HS-5 (cell line): Measurements from ENCODE around the gene TTI1.
"Not testable (repeated sequence)": the region's sequence is repeated elsewhere in the genome, so short reads cannot be mapped to it uniquely, and the experiment has no call there.

Experiments
- DNase-seq: peaks from one replicate; pipeline ENCODE4 v3.0.0-alpha.2; 2012; ENCODE audit warnings: low read depth

Gene TTI1

DNA sequence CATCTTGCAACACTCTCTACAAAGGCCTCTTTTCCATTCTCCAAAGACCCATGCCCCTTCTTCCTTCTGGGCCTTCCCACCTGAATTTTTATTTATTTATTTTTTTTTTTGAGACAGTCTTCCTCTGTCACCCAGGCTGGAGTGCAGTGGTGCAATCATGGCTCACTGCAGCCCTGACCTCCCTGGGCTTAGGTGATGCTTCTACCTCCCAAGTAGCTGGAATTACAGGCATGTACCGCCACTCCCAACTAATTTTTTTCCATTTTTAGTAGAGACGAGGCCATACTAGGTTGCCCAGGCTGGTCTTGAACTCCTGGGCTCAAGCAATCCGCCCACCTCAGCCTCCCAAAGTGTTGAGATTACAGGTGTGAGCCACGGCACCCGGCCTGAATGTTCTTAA lies 23.8 kb downstream of the TTI1 start:
- DNase-seq, result not testable (repeated sequence)

DNA sequence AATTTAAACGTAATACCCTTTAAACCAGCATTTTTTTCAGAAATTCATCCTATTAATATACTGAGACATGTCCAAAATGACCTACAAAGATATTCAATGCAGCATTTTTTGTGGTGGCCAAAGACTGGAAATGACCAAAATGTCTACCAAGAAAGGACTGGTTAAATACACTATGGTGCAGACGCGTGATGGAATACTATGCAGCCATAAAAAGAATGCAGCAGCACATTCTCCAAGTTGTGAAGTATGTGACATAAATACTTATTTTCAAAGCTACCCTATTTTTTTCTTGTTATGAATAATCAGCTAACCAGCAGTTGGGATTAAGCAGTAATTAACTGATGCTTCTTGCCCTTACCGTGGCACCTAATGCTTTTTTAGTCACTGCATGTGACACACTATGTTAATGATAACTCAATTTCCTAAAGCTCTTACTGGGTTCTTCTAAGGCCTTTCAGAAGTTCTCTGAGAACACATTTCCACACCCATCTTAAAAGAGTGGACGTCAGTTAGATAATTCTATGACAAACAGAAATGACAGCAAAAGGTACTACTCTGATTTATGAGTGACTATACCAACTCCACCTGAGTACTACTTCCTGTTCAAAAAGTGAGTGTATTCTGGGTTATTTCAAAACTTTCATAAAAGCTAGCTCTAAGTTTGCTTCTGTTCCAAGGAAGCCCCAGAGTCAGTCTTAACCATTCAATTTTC lies 24.9 kb downstream of the TTI1 start:
- DNase-seq, result no peak

DNA sequence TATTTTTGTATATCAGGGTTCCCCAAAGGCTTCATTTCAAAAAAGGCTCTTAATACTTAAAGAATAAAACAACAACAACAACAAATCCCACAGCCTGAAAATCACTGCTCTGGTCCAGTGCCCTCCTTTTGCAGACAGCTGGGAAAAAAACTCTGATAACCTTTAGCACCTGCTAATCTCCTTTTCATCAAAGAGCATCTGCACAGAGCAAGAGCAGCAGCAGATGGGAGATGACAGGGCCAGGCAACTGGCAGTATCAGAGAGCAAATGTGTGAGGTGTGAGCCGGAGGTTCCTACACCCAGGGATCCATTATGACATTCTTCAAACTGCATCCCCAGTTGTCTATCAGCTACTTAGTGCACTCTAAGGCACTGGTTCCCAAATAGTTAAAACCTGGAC lies 25.7 kb downstream of the TTI1 start:
- no peak for DNase-seq

DNA sequence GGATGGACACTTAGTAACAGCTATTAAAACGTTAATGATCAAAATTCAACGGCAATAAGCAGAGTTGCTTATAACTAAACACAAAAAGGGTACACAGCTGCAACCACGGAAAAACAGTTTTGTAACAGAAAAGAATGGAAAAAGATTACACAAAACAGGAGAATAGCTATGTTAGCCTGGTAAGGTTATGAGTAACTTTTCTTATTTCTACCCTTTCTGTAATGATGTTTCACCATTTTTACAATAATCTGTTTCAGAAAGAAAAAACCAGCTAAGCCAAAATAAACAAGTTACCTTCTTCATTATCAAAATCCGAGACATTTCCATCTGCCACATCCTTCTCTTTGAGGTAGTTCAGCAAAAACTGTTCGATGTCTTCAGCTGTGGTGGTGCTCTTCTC lies 27.4 kb downstream of the TTI1 start:
- no peak for DNase-seq

DNA sequence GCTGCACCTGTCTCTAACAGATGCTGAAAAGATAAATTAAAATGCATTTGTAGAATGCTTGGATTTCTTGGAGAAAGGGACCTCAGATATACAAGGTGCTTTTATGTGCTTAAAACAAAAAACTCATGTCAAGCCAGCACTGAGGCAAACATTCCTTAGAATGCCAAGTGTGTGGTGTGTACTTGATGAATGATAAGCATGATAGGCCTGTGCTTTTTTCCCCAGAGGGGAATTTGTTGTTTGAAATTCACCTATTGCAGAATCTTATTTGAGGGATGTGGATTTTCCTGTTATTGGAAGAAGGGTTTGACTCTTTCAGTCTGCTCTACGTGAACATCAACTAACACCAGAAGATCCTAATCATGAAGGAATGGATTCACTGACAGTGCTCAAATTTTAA lies 28.8 kb downstream of the TTI1 start:
- DNase-seq, result no peak

DNA sequence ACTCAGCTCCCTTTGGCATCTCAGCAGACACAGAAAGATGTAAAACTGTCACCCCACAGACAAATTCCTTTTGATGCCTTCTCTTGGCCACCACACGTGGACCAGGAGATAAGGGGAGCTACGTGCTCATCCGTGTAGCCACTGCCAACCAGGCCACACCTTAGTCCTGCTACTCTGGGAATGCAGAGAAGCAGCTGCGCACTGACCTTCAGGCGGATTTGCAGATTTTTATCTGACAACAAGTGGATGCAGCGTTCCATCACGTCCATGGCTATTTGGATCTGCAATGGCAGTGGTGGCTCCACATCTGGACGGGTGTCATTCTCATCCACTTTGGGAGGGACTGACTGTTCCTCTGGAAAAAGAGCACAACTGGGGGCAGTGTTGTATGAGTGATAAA lies 30.8 kb downstream of the TTI1 start:
- DNase-seq, result no peak

DNA sequence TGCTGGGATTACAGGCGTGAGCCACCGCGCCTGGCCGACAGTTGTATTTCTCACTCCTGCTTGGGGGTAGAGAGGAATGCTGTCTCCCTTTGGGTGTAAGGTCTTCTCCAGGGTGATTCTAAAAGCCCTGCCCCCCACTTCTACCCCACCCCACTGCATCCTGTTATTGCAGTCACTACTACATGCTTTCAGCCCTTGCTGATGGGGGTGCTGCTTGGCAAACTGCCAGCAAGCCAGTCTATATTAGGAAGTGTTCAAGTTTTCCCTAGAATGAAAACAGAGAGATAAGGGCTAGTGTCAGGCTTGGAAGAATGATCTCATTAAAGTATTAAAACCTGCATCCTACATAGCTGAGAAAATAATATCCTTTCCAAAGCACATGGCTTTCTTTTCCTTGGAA lies 31.3 kb downstream of the TTI1 start:
- no peak for DNase-seq

DNA sequence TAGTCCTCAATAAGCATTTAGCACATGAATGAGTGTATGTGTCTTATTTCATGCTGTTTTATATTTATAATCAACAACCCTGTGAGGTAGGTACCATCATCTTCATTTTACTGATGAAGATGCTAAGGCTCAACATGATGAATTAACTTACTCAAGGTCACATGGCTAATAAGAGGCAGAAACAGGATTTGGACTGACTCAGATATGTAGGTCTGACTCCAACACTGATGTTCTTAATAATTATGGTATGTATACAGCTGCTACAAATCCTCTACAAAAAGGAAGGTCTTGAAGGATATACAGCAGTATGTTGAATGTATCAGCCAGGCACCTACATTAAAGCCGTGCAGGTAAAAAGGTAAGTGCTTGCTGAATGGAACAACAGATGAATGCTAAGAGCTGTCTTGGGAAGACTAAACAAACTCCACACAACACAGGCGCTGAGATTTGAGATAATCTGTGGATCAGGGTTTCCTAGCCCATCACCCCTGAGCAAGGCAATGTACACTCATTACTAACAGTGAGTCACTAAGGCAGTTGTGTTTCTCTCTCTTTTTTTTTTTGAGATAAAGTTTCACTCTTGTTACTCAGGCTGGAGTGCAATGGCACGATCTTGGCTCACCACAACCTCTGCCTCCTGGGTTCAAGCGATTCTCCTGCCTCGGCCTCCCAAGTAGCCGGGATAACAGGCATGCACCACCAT lies 31.9 kb downstream of the TTI1 start:
- peak; percentile 70 for DNase-seq

DNA sequence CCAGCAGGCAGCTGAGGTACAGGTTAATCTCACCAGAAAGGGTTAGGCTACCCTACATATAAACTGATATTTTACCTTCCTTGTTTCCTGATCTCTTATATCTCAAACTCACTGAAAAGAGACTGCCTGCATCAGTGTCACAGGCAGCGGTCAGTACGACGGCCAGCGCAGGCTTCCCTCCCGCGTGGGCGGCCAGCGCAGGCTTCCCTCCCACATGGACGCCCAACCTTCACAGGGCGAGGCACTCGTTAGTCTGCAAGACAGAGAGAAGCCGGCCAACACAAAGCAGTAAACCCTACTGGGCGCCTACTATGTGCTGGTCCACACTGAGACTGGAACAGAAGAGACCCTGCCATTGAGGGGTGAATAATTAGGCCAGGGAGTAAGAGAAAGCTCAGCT lies 33.0 kb downstream of the TTI1 start:
- no peak for DNase-seq

DNA sequence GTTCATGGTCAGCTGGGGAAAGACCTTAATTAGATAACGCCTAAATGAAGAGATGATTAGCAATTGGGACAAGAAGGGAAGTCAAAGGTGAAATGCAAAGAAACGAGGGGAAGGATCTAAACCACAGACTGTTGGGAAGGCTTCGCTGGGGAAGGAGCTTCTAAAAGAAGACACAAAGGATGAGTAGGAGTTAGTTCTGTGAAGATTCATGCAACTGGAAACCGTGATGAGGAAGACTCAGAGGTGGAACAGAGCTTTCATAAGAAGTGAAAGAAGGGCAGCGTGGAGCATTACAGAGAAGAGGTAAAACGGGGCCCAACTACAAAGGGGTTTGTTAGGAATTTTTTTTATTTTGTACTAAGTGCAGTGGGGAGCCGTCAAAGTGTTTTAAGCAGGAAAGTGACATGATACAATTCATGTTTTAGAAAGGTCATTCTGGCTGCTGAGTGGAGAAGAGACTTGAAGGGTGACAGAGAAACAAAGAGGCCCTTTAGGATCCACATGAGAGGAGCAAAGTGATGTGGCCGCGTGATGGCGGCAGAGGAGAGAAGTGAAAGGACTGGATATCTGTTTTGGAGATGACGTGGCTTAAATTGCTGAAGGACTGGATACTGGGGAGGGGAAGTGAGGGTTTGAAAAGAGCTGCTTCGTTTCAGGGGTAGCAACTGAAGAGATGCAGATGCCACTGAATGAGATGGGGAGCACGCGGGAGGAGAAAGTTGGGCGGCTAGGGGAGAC lies 33.6 kb downstream of the TTI1 start:
- no peak for DNase-seq

DNA sequence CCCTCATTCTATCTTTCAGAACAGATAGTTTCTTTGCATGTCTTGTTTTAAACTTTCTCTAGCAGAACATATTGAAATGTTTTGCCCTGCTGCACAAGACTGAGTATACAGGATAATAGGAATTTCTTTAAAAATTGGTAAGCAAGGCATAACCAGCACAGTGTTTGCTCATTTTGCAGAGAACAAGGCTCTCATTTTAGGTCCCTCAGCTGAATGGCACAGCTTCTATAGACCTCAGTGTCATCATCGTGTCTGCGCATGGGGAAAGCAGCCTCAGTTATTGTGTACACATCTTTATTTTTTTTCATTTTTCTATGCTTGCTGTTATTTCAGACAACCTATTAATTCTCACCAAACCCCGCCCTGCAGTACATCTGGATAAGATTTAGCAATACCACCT lies 35.7 kb downstream of the TTI1 start:
- no peak for DNase-seq

DNA sequence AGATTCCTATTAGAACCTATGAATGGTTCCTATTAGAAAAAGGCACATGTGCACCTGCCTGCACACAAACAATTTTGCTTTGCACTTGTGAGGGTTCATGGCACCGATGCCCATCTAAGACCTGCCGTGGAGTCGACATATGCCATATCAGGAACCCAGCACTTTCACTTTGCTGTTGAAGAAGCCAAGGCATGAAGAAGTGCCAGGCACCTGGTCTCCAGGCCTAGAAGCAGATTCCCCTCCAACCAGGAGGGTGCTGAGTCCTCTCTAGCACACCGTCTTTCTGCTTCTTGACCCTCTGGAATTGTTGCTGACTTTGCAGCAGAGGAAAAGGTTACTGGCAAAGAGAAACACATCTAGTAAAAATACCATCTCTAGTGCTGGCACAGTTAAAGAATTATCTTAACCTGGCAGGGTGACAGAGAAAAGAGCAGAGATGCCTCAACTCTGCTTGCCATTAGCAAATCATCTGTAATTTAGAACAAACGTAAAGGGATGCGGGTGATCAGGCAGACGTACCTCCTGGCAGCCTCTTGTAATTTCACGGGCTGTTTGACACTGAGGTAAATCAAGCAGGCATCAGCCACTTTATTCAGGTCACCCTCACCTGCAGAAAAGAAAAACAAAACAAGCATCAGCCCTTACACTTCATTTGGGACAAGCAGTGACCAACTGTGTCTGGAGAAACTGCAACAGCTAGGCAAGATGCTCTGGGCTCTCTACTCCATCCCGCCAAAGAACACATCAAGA lies 37.2 kb downstream of the TTI1 start:
- no peak for DNase-seq

DNA sequence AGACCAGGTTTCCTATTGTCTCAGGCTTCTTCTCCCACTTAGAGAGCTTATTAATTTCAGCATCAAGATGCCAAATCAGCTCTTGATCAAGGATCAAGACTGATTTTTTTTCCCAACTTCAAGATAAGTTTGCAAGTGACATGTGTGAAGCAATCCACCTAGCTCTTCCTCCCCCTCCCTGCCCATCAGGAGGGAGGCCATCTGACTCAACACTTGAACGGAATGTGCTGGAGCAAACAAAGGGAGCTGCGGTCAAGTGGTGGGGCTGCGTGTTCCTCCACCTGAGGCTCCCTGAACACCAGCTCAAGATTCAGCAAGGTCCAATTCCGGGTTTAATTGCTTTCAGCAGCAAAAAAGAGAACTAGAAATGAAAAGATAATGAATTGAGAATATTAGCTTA lies 38.7 kb downstream of the TTI1 start:
- DNase-seq, result peak; percentile 20

DNA sequence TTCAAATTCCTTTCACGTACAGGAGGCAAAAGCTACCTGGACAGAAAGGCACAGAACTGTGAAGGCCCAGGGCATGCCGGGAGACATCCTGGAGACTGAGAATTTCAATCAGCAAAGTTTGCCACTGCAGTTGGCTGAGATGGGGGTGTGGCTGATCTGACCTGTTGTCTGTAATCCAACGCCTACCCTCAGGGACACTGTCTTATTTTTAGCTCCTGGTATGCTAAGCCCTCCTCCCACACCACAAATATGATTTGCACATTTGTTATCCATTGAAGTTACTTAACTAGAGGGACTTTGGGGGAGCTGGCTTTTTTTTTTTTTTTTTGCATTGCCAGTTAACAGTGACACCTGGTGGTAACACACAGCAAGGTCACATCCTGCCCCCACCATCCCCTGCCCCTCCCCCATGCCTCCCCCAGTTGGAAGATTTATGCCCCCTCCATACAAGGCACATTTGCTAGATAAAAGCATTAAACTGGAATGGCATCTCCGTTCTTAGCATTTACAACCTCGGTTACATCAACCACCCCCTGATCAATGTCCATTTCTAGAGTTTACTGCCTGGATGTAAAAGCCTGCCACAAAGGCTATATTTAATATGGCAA lies 40.4 kb downstream of the TTI1 start:
- DNase-seq, result peak; percentile 41

DNA sequence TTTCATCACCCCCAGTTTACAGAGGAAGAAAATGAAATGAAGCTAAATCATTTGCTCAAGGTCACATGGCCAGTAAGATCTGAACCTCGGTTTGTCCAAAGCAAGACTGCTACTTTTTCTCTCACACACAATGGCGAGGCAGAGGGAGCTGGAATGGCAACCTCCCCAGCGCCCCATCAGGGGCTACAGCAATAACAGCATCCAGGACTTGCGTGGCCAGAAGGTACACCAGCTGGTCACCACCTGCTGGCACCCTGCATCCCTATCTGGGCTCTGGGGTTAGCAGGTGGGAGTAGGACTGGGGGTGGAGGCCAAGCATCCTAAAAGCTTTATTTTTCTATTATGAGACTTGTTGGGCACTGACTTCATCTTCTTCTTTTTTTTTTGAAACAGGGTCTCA lies 41.3 kb downstream of the TTI1 start:
- no peak for DNase-seq

DNA sequence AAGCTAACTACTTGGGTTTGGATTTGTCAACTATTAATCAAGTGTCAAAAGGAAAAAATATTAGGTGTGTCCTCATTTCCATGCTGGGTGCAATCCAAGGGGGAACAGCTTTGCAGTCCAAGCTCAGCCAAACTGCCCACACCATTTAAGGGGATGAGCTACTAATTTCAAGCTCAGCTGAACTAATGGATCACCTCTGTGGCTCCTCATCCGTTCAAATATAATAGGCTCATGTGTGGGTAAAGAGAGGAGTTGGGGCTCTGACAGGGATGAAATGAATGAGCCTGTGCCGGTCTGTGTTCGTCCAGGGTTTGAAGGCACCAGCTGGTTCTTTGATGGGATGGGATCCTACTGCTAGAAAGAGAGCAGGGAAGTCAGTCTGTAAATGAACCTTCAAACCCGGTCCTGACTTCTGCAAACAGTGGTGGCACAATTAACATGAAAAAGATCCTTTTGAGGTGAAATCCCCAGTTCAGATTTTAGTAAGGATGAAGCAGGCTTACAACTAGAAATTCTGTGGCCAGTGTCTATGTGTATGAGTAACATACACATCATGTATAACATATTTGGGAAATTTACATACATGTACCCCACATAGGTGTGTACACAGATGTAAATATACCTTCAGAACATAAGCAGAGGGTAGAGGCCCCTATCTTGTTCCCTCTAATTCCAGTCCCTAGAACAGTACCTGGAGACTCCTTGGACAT lies 41.9 kb downstream of the TTI1 start:
- no peak for DNase-seq

DNA sequence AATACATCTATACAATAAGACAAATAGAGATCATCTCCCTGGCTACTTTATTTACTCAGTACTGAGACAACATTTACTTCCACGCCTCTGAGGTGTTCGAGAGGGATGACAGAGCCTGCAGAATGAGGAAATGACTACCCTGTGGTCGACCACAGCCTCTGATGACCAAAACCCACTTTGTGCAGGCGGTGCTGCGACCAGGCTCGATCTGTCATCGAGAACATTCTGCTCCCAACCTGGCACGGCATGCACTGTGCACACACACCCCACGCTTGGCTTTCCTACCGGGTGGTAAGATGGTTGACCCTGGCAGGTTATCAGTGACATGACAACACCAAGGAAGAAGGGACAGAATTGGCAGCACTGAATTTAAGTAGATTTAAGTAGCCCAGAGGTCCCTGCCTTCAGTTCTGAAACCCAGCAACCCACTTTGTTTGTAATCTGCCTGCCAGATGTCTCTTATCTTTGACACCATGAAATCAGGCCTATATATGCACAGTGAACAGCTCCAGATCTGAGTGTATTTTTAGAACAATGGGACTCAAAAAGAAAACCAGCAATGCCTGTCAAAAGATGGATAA lies 42.6 kb downstream of the TTI1 start:
- peak; percentile 56 for DNase-seq

DNA sequence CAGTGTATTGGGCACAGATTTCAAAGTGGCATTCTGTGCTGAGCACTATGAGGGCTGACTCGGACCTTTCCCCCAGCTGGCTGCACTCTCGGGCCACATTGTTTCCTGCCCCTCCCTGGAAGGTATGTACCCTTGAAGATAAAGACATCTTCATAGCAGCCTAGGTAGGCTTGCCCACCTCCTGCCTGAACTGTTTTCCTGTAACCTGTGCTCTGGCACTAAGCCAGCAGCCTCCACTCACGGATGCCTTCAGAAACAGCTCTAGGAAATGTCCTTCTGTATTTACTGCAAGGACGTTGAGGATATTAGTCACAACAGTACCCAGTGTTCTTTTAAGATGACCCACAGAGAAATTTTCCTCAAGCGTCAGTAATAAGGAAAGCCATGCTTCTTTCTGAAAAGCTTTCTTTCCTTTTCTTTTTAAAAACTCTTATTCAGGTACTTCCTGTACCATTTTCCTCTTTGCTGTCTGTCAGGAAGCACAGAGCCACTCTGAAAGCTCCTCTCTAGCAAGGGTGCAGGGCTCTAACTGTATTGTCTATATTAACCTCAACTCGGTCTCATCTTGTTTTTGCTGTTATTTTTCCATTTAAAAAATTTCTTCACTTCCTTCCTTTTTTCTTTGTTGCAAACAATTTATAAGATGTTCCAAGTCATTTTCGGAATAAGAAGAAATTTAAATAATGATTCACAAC lies 43.5 kb downstream of the TTI1 start:
- no peak for DNase-seq

DNA sequence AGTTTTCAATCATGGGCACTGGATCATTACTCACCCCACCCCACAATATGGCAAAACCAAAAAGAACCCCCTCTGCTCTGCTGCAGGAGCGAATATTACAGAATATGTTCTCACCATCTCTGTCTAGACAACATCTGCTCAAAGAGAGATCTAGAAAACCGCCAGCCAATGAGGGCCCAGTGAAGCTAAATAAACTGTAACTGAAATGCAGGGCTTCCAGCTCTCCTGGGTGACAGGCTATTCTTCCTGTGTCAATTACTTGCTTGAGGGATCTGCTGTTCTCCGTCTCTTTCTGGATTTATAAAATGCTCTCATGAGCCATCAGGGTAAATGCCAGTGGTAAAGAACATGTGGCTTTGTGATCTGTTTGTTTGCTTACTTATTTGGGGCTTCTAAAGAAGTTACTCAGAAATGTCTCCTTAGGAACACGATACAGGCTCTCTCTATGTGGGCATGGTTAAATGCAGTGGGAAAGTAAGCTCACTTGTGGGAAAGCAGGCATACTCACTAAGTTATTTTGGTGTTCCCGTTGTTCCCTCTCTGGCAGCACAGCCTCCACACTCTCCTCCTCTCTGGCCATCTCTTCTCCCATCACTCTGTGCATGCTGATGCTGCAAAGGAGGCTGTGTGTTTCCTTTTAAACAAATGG lies 44.8 kb downstream of the TTI1 start:
- no peak for DNase-seq
